HG02610 (cell line): ENCODE measurements around the gene ABTB1.

Source experiments
- ATAC-seq: cut with Tn5 transposase; IDR thresholded peaks from one replicate; pipeline ENCODE4 v1.9.1; 2021; ENCODE audit warnings: mild to moderate bottlenecking, moderate library complexity; ENCODE audit not compliant: unreplicated experiment

ABTB1 gene

GRCh38 chr3:127672429-127673190 is at the start of gene ABTB1:
ABTB1 (plus strand) TSS chr3:127672952; CDS start chr3:127673026, 74 bp downstream.
- peak; percentile 74 for ATAC-seq

- ATAC-seq: no peak
Observed at GRCh38 chr3:127624063-127624462, 48.7 kb upstream of the ABTB1 start.

GRCh38 chr3:127625821-127626220 is 46.9 kb upstream of the ABTB1 start:
- ATAC-seq: no peak

GRCh38 chr3:127628426-127628787 is 44.3 kb upstream of the ABTB1 start:
- ATAC-seq: no peak

- ATAC-seq: peak; percentile 52
Observed at GRCh38 chr3:127628788-127629466, 43.8 kb upstream of the ABTB1 start, which contains the start of gene PODXL2. PODXL2 (plus strand) TSS chr3:127629185; CDS start chr3:127629220, 35 bp downstream.

- peak; percentile 5 for ATAC-seq
Observed at GRCh38 chr3:127629467-127630403, 43.0 kb upstream of the ABTB1 start.

GRCh38 chr3:127630811-127631714 is 41.7 kb upstream of the ABTB1 start:
- no peak for ATAC-seq

GRCh38 chr3:127632035-127632820 is 40.5 kb upstream of the ABTB1 start:
- no peak for ATAC-seq

GRCh38 chr3:127634653-127635052 is 38.1 kb upstream of the ABTB1 start:
- no peak for ATAC-seq

- ATAC-seq: no peak
Observed at GRCh38 chr3:127637546-127637945, 35.2 kb upstream of the ABTB1 start.

GRCh38 chr3:127637971-127638370 is 34.8 kb upstream of the ABTB1 start:
- no peak for ATAC-seq

GRCh38 chr3:127639173-127640041 is 33.3 kb upstream of the ABTB1 start:
- no peak for ATAC-seq

GRCh38 chr3:127640042-127640355 is 32.8 kb upstream of the ABTB1 start:
- no peak for ATAC-seq

- ATAC-seq: no peak
Observed at GRCh38 chr3:127644641-127645370, 27.9 kb upstream of the ABTB1 start.

GRCh38 chr3:127645371-127646015 is 27.3 kb upstream of the ABTB1 start:
- ATAC-seq: no peak

- no peak for ATAC-seq
Observed at GRCh38 chr3:127646501-127647046, 26.2 kb upstream of the ABTB1 start.

- no peak for ATAC-seq
Observed at GRCh38 chr3:127647166-127647844, 25.4 kb upstream of the ABTB1 start.
